NB4 (cell line): Measurements from ENCODE around the gene TRMT10C.

Experiments
- POLR2A ChIP-seq: IDR thresholded peaks from 2 replicates; pipeline ENCODE4 v1.6.1; 2011; ENCODE audit warnings: mild to moderate bottlenecking; ENCODE audit not compliant: insufficient read length; ENCODE audit errors: extremely low read depth
- TF ChIP-seq, protein P1 (sequence below): IDR thresholded peaks from one replicate; pipeline ENCODE4 v1.5.1; 2012; ENCODE audit warnings: low read depth, low read length
- TF ChIP-seq, protein P2 (sequence below): IDR thresholded peaks from 2 replicates; pipeline ENCODE4 v1.6.1; 2011; ENCODE audit warnings: low read depth, low read length

DNA sequence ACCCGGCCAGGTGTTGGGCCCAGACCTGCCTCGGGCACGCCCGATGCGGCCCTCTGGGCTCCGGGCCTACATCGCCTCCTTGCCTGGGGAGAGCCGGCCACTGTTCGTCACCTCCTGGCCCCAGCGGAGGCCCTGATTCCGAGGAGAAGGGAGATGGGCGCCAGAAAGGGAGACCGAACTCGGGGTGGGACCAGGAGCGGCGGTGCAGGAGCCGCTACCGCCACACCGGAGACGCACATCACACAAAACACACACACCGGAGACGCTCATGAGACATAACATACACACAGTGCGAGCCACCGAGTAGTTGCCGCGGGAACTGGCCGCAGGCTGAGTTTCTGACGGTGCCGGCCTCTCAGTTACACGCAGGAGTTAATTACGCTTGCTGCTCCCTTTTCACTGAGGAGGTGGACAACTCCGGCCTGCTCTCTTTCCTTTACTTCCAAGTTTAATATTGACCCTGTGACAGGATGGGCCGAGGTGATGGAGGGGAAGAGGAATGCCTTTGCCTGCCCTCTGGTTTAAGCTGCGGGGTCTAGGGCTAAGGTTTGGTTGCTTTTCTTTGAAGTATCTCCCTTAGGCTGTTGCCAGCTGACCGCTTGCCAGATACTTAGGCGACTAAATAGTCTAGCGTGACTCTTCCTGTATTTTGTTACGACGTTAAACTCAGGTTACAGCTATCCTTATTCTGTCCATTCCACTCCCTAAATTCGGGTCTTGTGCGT, 12.9 kb downstream of the TRMT10C start:
- TF ChIP-seq, protein P1, sequence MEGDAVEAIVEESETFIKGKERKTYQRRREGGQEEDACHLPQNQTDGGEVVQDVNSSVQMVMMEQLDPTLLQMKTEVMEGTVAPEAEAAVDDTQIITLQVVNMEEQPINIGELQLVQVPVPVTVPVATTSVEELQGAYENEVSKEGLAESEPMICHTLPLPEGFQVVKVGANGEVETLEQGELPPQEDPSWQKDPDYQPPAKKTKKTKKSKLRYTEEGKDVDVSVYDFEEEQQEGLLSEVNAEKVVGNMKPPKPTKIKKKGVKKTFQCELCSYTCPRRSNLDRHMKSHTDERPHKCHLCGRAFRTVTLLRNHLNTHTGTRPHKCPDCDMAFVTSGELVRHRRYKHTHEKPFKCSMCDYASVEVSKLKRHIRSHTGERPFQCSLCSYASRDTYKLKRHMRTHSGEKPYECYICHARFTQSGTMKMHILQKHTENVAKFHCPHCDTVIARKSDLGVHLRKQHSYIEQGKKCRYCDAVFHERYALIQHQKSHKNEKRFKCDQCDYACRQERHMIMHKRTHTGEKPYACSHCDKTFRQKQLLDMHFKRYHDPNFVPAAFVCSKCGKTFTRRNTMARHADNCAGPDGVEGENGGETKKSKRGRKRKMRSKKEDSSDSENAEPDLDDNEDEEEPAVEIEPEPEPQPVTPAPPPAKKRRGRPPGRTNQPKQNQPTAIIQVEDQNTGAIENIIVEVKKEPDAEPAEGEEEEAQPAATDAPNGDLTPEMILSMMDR, result no peak
- no peak for TF ChIP-seq POLR2A
- TF ChIP-seq, protein P2, sequence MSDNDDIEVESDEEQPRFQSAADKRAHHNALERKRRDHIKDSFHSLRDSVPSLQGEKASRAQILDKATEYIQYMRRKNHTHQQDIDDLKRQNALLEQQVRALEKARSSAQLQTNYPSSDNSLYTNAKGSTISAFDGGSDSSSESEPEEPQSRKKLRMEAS, result no peak
